ENCODE data around the gene SLC17A9. TPM values are rescaled to one million over a fixed set of nuclear protein-coding genes. Genes with fewer than 3 reads are reported as not detected.

The SLC17A9 gene
- total RNA-seq, 1 donor from 2014 or later, result 9.4 TPM

DNA sequence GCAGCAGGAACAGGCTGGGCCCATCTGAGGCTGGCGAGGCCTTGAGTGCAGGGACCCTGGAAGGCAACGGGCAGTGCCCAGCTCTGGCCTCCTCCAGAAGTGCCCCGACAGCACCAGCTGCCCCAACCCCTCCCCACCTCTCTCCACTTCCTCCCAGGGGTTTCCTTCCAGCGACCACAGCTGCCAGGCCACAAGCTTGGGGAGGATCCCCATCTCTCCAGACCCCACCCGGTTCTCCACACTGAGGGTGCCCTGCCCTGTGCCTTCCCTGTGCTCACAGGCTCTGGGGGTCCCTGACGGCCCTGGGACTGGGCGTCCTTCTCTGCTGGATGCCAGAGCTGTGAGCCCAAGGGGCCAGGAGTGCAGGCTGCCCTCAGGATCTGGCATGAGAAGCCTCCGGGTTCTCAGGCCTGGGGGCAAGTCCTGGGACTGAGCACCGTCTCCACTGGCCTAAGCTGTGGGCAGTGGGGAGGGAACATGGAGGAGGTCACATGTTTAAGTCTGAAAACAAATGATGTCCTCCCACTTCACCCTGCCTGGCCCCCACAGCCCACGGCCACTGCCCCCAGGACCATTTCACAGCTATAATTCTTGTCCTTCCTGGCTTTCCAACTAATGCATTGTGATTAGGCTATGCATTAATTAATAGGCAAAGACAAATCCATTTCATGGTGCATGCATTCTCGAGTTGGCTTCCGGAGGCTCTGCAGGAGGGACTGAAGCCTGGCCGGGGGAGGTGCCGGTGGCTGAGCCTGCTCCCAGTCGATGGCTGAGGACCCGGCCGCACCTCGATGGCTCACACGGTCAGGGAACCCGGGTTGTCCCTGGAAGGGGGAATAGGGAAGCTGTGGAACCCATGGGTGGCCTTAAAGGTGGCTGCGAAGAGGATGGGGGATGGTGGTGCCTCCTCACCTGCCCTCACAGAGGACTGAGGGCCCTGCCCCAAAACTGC lies 29.9 kb downstream of the SLC17A9 start:
- DNase-seq (ENCODE audit: low read depth, low spot score), result no peak

DNA sequence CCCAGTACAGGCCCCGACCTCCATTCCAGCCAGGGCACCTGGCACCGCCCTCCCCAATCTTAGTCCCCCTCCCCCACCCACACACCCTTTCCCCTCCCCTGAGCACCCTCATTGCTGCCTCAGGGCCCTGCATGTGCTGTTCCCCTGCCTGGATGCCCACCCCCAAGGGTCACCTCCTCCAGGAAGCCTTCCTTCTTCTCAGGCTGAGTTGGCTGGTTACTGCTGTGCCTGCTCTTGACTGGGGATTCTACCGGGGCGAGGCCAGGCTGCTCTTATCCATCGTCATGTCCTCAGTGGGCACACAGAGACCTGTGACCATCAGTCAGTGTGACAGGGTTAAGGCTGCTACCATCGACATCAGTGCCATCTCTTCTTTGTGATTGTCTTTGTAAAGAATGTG lies 30.7 kb downstream of the SLC17A9 start:
- no peak for DNase-seq (ENCODE audit: low read depth, low spot score)

DNA sequence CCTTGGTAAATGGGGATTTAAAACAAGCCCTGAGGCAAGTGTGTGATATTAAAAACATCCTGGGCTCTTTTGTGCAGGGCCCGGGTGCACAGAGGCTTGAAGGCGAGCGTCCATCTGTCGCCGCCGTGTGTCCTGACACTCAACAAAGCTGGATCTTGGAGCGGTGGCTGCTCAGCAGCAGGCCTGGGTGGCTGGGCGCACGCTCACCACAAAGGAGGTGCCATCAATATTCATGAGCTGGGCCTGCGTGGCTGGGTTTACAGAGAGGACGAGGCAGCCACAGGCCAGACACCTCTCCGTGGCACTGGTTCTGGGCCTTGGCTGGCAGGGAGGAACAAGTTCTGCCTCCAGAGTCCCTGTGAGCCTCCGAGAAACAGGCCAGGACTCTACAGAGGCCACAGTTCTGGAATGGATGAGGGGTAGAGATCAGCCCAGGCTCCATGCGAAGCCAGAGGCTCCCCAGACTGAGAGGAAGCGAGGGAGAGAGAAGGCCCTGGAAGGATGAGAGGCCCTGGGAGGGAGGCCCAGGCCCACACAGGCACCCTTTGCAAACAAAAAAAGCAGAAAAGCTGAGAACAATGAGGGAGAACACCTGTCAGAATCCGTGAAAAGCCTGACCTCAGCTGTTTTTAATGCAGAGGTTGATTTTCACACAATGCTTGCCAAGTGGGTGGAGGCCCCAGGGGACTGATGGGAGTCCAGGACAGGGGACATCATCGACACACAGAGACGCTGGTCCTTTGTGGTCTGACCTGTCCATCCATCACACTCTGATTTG lies 32.3 kb downstream of the SLC17A9 start:
- no peak for DNase-seq (ENCODE audit: low read depth, low spot score)

- no peak for DNase-seq (ENCODE audit: low read depth, low spot score)
Measured at GRCh38 chr20:62985444-62985778, 32.9 kb downstream of the SLC17A9 start.

GRCh38 chr20:62986257-62986800 lies 33.8 kb downstream of the SLC17A9 start:
- no peak for DNase-seq (ENCODE audit: low read depth, low spot score)

- no peak for DNase-seq (ENCODE audit: low read depth, low spot score)
Measured at GRCh38 chr20:62987114-62987513, 34.6 kb downstream of the SLC17A9 start.

DNA sequence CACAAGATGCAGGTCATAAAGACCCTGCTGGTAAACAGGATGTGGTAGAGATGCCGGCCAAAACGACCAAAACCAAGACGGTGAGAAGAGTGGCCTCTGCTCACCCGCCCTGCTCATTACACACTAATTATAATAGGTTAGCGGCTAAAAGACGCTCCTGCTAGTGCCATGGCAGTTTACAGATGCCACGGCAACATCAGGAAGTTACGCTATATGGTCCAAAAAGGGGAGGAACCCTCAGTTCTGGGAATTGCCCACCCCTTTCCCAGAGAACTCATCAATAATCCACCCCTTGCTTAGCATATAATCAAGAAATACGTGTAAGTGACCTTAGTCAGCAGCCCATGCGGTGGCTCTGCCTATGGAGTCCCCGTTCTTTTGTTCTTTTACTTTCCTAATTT lies 36.7 kb downstream of the SLC17A9 start:
- no peak for DNase-seq (ENCODE audit: low read depth, low spot score)

DNA sequence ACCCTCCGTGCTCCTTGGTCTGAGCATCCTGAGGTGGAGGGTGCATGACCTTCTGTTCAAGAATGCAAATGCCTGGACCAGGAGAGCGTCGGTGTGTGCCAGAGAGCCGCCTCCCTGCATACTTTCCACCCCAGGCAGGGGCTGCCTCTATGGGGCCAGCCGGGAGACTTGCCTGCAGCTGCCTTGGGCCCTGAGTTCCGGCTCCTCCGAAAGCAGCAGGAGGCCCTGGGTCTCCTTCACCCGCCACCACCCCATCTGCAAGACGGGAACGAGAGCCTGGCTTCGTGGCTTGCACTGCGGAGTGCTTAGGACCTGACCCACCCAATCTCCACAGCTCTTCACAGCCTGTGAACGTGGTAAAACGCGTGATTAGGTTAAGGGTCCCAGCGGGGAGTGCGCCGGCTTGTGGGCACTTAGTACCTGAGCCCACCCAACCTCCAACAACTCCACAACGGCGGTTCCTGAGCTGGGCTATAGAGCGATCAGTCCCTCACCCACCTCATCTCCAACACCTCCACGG lies 37.9 kb downstream of the SLC17A9 start:
- no peak for DNase-seq (ENCODE audit: low read depth, low spot score)

DNA sequence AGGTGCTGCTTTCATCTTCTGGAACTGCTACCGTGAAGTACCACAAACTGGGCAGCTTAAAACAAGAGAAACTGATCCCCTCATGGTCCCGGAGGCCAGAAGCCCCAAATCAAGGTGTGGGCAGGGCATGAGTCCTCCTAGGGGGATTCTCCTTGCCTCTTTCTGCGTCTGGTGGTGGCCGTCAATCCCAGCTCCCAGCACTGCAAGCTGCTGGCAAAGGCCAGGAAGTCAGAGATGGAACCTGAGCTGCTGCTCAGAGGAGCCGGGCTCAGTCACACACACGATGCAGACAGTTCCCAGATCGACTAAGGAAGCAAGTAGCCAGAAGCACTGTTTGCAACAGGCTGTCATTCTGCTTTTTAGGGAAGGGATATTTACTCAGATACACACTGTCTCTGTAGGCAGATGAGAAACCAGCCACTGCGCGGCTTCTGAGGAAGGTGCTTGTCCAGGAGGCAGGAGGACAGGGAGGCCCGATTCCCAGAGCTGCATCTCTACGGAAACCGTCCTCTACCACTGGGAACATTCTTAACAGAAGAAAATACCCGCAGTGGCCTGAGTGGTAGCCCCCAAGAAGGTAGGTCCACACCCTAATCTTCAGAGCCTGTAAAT lies 38.8 kb downstream of the SLC17A9 start:
- no peak for DNase-seq (ENCODE audit: low read depth, low spot score)

DNA sequence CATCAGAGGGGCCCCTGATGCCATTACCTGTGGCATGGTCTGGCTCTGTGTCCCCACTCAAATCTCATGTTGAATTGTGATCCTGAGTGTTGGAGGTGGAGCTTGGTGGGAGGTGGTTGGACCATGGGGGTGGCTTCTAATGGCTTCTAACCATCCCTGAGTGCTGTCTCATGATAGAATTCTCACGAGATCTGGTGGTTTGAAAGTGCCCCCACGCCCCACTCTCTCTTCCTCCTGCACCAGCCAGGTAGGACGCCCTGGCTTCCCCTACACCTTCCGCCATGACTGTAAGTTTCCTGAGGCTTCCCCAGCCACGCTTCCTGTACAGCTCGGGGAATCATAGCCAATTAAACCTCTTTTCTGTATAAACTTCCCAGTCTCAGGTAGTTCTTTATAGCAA lies 39.4 kb downstream of the SLC17A9 start:
- DNase-seq (ENCODE audit: low read depth, low spot score), result no peak

DNA sequence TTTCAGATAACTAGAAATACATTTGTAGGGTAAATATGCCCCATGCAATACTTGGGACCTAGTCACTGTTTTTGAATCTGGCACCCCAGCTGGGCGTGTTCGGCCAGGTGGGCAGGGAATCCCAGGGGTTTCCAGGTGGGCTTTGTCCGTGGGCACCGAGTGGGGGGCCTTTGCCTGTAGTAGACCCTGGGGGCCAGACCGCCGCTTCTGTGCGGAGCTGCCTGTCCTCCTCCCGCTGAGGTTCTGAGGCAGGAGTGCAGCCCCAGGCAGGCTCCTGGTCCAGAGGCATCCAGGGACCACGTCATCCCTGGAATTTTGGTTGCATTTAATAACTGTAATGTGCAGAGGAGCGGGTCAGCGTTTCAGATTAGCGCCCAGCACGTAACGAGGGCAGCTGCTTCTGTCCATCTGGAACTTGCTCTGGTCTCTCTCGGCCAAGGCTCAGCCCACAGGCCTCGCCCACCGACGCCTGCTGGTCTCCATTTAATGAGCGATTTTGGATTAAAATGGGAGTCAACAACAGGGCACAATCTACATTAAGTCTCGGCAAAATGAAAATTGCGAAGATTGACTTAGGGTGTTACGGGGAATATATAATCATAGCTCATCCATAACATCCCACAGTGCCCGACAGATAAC lies 41.5 kb downstream of the SLC17A9 start:
- DNase-seq (ENCODE audit: low read depth, low spot score), result no peak

DNA sequence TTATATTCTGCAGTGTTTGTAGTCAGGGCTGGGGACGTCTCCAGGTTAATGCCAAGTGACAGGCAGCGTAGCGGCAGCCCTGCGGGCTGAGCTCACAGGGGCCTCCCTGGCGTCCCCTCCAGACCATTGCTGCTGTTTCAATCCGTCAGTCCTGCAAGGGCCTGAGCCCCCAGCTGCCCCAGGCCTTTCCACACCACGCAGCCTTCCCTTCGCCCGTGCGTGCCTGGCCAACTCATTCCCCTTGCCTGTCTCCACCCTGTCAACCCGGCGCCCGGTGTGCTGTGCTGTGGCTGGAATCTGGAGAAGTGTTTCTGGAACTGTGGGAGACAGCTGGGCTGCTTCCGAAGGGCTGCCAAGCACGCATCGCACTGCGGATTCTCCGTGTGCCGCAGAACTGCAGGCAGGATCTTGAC lies 42.4 kb downstream of the SLC17A9 start:
- no peak for DNase-seq (ENCODE audit: low read depth, low spot score)

GRCh38 chr20:62995481-62995880 lies 43.0 kb downstream of the SLC17A9 start:
- no peak for DNase-seq (ENCODE audit: low read depth, low spot score)

- no peak for DNase-seq (ENCODE audit: low read depth, low spot score)
Measured at GRCh38 chr20:62995898-62996595, 43.5 kb downstream of the SLC17A9 start.

DNA sequence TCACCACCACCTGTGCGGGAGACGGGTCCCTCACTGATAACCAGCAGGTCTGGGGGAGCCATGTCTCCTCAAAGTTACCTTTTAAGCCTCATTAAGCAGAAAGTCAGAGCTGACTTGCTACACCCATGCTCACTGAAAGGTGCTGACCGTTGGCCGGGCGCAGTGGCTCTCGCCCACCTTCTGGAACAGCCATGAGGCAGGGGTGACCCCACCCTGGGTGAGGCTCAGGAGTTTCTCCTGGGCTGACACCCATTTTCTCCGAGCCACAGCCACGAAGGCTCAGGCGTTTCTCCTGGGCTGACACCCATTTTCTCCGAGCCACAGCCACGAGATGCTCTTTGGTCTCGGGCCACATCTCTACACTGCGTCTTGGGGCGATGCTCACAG lies 44.1 kb downstream of the SLC17A9 start:
- no peak for DNase-seq (ENCODE audit: low read depth, low spot score)

DNA sequence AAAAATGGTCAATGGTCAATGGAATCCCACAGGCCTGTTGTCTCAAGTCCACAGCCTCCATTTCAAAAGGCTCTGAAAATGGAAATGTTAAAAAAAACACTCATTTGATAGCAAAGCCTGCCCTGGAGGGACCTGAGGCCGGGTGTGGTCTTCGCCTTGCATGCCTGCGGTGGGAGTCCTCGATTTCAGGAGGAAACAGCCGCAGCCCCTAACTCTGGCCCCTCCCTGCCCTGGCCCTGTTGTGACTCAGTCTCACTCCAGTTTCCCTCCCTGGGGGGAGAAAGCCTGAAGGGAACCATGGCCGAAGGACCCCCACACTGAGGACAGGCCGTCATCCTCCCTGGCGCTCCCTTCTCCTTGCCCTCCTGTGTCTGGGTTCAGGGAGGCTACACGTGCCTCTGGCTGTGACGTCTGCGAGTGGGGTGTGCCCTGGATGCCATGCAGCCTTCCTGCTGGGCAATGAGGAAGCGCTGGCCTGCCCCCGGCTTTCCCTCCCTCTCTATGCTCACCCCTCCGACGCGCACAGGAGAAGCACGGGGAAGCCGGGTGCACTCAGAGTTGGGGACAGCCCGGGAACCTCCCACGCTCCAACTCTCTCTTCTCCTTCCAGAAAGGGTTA lies 45.0 kb downstream of the SLC17A9 start:
- DNase-seq (ENCODE audit: low read depth, low spot score), result no peak

- DNase-seq (ENCODE audit: low read depth, low spot score), result no peak
Measured at GRCh38 chr20:62998449-62998848, 45.9 kb downstream of the SLC17A9 start.

DNA sequence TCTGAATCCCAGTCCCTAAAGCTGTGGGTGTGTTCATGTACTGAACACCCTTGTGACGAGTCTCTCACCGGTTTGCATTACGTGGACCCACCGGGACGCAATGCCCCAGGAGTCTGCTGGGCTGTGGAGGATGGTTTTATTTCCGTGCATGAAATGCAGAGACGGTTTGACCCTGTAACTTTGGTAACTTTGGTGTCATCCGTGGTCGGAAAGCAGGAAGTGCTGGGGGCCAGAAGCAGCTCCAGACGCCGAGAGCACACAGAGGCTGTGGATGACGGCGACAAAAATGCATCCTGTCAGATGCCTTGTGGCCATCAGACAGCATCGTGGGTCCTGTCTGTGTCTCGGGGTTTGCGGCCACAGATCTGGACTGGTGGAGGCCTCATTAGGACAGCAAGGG lies 47.1 kb downstream of the SLC17A9 start:
- DNase-seq (ENCODE audit: low read depth, low spot score), result no peak

GRCh38 chr20:63000036-63000435 lies 47.5 kb downstream of the SLC17A9 start:
- DNase-seq (ENCODE audit: low read depth, low spot score), result no peak

- DNase-seq (ENCODE audit: low read depth, low spot score), result no peak
Measured at GRCh38 chr20:63000958-63001357, 48.4 kb downstream of the SLC17A9 start.

Measured in pulmonary artery endothelial cell (primary cell).